SJSA1 (cell line): ENCODE results near the gene CHERP. TPM values are rescaled to one million over a fixed set of nuclear protein-coding genes. Genes with fewer than 3 reads are reported as not detected.
"Not testable (repeated sequence)": the region's sequence is repeated elsewhere in the genome, so short reads cannot be mapped to it uniquely, and the experiment has no call there.

Experiments used
- DNase-seq, 2 experiments: peaks; one replicate each; pipeline ENCODE4 v3.0.0-alpha.2; 2015 to 2020; ENCODE audit warnings: low spot score in 2 of 2, low read depth in 1 of 2
- H3K27ac ChIP-seq: fragments of 250-450 bp; sonication (Bioruptor Pico); 2 replicates; pipeline ENCODE4 v1.5.1; 2020; ENCODE audit warnings: mild to moderate bottlenecking, moderate library complexity
- H3K27me3 ChIP-seq: fragments of 250-450 bp; sonication (Bioruptor Pico); replicated peaks from 2 replicates; pipeline ENCODE4 v1.5.1; 2020; ENCODE audit warnings: mild to moderate bottlenecking, moderate library complexity
- H3K36me3 ChIP-seq: fragments of 250-450 bp; sonication (Bioruptor Pico); 2 replicates; pipeline ENCODE4 v1.5.1; 2020; ENCODE audit warnings: mild to moderate bottlenecking
- H3K4me1 ChIP-seq: fragments of 250-450 bp; sonication (Bioruptor Pico); replicated peaks from 2 replicates; pipeline ENCODE4 v1.6.1; 2021; ENCODE audit warnings: mild to moderate bottlenecking
- H3K4me3 ChIP-seq: fragments of 250-450 bp; sonication (Bioruptor Pico); 2 replicates; pipeline ENCODE4 v1.5.1; 2020; ENCODE audit warnings: mild to moderate bottlenecking
- H3K9me3 ChIP-seq: fragments of 250-450 bp; sonication (Bioruptor Pico); replicated peaks from 2 replicates; pipeline ENCODE4 v1.5.1; 2020; ENCODE audit warnings: mild to moderate bottlenecking
- total RNA-seq: library from RNA; depleted of rRNA; stranded (reverse); fragments of >200 nt; shearing (Covaris generic); gene quantifications from 2 replicates; pipeline ENCODE4 v1.2.3, GENCODE V29; 2014

Gene CHERP
- total RNA-seq, 1 experiment from 2014 or later, result 3.8 TPM

DNA sequence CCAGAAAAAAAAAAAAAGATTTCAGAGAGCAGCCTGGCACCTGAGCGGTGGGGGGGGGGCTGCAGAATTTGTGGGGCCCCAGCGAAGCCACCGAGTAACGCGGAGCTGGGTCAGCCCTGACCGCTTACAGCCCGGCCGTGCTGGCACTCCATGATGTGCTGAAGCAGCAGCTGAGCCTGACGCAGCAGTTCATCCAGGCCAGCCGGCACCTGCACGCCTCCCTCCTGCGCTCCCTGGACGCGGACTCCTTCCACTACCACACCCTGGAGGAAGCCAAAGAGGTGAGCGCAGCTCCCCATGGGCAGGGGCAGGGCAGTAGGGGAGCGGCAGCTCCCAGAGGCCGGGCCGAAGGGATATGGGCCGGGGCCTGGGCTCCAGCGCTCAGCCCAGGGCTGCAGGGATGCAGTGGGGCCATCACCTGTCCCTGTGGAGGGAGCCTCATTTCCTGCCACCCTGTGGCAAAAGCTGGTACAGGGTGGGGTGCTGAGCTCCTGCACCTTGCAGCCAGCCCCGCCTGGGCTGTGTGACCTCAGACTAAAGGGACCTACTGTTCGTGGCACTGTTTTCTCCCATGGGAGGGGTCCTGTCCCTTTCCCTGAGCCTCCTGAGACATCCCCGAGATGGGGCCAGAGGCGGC, 27.7 kb downstream of the CHERP start:
- no peak for DNase-seq
- Histone ChIP-seq H3K27me3 (no peaks in the 10 kb centered on the region), H3K4me3 (no peak overlapping the region), H3K27ac (no peak overlapping the region), H3K36me3 (peaks cover 41% of the 10 kb centered on the region), H3K4me1 (no peaks in the 10 kb centered on the region), H3K9me3 (no peaks in the 10 kb centered on the region)

DNA sequence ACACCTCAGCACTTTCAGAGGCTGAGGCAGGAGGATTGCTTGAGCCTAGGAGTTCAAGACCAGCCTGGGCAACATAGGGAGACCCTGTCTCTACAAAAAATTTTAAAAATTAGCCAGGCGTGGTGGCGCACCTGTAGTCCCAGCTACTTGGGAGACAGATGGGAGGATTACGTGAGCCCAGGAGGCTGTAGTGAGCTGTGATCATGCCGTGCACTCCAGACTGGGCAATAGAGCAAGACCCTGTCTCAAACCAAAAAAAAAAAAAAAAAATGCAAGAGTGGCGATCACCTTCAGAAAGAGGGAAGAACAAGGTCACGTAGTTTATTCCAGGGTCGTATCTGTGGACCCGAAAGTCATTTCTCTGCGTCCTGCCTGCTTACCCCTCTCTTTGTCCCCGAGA, 29.6 kb downstream of the CHERP start:
- H3K4me3 ChIP-seq, H3K4me1 ChIP-seq: not testable (repeated sequence)

DNA sequence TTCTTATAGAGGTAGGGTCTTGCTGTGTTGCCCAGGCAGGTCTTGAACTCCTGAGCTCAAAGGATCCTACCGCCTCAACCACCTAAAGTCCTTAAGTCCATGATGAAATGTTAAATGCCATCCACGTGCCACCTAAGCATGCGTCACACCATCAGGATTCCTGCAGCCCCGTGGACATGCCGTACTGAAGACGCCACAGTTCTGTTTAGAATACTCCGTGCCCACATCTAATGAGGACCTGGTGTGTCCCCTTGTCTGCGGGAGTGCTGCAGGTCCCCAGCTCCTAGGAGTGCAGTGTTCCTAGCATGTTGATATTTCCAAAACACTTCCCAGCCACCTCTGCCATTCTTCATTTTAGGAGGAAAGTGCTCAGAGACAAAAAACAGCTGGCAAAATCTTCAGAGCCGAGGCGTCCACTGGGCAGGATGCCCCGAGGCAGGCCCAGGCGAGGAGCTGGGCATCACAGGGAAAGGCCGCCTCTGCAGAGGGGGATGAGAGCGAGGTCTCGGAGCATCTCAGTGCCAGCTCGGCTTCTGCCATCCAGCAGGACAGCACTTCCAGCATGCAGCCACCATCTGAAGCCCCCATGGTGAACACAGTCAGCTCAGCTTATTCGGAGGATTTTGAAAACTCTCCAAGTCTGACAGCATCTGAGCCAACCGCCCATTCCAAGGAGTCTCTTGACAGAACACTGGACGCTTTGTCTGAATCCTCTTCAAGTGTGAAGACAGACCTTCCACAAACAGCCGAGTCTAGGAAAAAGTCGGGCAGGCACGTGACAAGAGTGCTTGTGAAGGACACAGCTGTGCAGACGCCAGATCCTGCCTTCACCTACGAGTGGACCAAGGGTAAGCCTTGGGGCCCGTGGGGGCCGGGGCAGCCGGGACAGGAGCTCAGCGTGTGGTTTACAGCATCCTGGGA, 32.8 kb downstream of the CHERP start:
- Histone ChIP-seq H3K4me3 (no peak overlapping the region), H3K36me3 (peaks cover 10% of the 10 kb centered on the region; the same call in 1 of the 2 replicates), H3K27ac (no peak overlapping the region), H3K4me1 (no peaks in the 10 kb centered on the region), H3K9me3 (no peaks in the 10 kb centered on the region), H3K27me3 (no peaks in the 10 kb centered on the region)
- no peak for DNase-seq

More for the DNA sequence above, 29.6 kb downstream of the CHERP start:
- peaks cover 25% of the 10 kb centered on the region for H3K36me3 ChIP-seq
- not testable (repeated sequence) for H3K9me3 ChIP-seq, H3K27ac ChIP-seq, DNase-seq, H3K27me3 ChIP-seq

DNA sequence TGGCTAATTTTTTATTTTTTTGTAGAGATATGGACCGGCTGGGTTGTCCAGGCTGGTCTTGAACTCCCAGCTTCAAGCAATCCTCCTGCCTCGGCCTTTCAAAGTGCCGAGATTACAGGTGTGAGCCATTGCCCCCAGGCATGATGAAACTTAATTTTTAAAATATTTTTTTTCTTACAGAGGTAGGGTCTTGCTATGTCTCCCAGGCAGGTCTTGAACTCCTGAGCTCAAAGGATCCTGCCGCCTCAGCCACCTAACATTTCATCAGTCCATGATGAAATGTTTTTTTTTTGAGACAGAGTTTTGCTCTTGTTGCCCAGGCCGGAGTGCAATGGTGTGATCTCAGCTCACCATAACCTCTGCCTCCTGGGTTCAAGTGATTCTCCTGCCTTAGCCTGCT, 33.7 kb downstream of the CHERP start:
- DNase-seq, result no peak
- H3K27ac ChIP-seq, result no peak overlapping the region
- H3K4me3 ChIP-seq, result no peak overlapping the region
- H3K36me3 ChIP-seq, result peaks cover 11% of the 10 kb centered on the region
- H3K4me1 ChIP-seq, result no peaks in the 10 kb centered on the region
- H3K27me3 ChIP-seq, result no peaks in the 10 kb centered on the region
- H3K9me3 ChIP-seq, result no peaks in the 10 kb centered on the region

DNA sequence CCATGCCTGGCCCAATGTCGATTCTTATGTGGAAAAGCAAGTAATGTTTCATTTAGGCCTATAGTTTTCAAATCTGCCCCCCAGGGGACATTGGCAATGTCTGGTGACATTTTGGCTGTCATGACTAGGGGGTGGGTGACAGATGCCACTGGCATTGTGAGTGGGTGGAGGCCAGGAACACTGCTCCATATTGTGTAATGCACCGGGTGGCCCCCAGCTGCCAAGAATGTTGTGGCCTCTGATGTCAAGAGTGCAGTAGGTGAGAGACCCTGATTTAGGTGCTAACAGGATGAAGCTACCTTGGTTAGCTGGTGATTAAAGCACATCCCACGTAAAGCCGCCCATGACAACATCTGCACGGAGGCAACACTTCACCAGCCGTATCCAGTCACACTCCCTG, 35.3 kb downstream of the CHERP start:
- Histone ChIP-seq H3K27ac (no peak overlapping the region), H3K27me3 (no peaks in the 10 kb centered on the region), H3K36me3 (peaks cover 14% of the 10 kb centered on the region), H3K4me1 (no peaks in the 10 kb centered on the region), H3K4me3 (no peak overlapping the region), H3K9me3 (no peaks in the 10 kb centered on the region)
- no peak for DNase-seq

DNA sequence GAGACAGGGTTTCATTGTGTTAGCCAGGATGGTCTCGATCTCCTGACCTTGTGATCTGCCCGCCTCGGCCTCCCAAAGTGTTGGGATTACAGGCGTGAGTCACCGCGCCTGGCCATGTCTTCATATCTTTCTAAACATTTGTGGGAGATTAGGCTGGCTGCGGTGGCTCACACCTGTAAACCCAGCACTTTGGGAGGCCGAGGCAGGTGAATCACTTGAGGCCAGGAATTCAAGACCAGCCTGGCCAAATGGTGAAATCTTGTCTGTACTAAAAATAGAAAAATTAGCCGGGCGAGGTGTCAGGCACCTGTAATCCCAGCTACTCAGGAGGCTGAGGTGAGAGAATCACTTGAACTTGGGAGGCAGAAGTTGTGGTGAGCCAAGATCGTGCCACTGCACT, 36.1 kb downstream of the CHERP start:
- H3K36me3 ChIP-seq, result peaks cover 14% of the 10 kb centered on the region
- not testable (repeated sequence) for H3K27ac ChIP-seq

DNA sequence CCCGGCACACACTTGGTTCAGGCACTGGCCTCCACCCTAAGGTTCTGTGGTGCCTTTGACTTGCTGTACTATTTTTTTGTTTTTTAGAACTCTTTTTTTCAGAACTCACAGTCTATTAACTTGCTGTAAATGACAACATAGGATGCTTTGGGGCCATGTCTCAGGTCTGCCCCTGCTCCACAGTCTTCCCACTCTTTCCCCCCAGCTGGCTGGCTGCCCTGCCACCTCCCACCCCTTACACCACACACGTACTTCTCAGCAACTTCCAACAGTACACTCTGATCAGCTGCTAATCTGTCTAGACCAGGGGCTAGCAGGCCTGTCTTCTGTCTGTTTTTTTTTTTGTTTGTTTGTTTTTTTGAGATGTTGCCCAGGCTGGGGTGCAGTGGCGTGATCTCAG, 38.0 kb downstream of the CHERP start:
- no peak for DNase-seq
- Histone ChIP-seq H3K27ac (no peak overlapping the region), H3K4me3 (no peak overlapping the region), H3K27me3 (no peaks in the 10 kb centered on the region), H3K36me3 (peaks cover 11% of the 10 kb centered on the region), H3K9me3 (no peaks in the 10 kb centered on the region), H3K4me1 (no peaks in the 10 kb centered on the region)

More for the DNA sequence above, 36.1 kb downstream of the CHERP start:
- not testable (repeated sequence) for H3K9me3 ChIP-seq, H3K4me3 ChIP-seq, DNase-seq, H3K27me3 ChIP-seq, H3K4me1 ChIP-seq

DNA sequence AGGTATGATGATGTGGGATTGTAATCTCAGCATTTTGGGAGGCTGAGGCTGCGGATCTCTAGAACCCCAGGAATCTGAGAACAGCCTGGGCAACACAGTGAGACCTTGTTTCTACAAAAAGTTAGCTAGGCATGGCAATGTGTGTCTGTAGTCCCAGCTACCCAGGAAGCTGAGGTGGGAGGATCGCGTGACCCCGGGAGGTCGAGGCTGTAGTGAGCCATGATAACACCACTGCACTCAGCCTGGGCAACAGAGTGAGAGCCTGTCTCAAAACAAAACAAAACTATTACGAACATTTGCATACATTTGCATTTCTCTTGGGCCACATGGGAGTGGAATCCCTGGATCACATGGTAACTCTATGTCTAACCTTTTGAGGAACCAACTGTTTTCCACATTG, 44.4 kb downstream of the CHERP start:
- Histone ChIP-seq H3K9me3 (no peaks in the 10 kb centered on the region), H3K27me3 (no peaks in the 10 kb centered on the region), H3K4me1 (peaks cover 13% of the 10 kb centered on the region), H3K36me3 (no peaks in the 10 kb centered on the region), H3K4me3 (no peak overlapping the region), H3K27ac (no peak overlapping the region)
- no peak for DNase-seq

DNA sequence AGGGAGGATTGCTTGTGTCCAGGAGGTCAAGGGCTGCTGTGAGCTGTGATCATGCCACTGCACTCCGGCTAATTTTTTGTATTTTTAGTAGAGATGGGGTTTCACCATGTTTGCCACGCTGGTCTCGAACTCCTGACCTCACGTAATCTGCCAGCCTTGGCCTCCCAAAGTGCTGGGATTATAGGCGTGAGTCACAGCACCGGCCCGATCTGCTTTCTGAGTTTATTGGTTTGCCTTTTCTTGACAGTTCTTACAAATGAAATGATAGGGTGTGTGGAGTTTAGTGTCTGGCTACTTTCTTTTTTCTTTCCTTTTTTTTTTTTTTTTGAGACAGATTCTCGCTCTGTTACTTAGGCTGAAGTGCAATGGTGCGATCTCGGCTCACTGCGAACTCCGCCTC, 45.2 kb downstream of the CHERP start:
- no peak for DNase-seq
- no peaks in the 10 kb centered on the region for H3K9me3 ChIP-seq
- H3K27ac ChIP-seq, result no peak overlapping the region
- peak overlapping the region; percentile 57 for H3K4me3 ChIP-seq
- H3K27me3 ChIP-seq, result no peaks in the 10 kb centered on the region
- H3K4me1 ChIP-seq, result peaks cover 13% of the 10 kb centered on the region
- H3K36me3 ChIP-seq, result no peaks in the 10 kb centered on the region

DNA sequence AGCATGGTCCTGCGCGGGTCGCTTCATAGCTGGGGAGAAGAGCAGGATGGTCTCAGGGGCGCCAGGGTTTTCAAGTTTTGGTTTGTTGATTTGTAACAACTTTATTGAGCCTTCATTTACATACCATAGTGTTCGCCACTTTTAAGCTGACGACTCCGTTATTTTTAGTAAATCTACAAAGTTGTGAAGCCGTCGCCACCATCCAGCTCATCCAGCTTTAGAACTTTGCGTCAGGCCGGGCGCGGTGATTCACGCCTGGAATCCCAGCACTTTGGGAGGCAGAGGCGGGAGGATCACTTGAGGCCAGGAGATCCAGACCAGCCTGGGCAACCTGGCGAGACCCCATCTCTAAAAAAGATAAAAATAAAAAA, 45.6 kb downstream of the CHERP start:
- Histone ChIP-seq H3K27ac (peak overlapping the region; percentile 57), H3K4me3 (peak overlapping the region; percentile 57), H3K27me3 (no peaks in the 10 kb centered on the region), H3K36me3 (no peaks in the 10 kb centered on the region), H3K9me3 (no peaks in the 10 kb centered on the region), H3K4me1 (peaks cover 13% of the 10 kb centered on the region)
- DNase-seq, result no peak

DNA sequence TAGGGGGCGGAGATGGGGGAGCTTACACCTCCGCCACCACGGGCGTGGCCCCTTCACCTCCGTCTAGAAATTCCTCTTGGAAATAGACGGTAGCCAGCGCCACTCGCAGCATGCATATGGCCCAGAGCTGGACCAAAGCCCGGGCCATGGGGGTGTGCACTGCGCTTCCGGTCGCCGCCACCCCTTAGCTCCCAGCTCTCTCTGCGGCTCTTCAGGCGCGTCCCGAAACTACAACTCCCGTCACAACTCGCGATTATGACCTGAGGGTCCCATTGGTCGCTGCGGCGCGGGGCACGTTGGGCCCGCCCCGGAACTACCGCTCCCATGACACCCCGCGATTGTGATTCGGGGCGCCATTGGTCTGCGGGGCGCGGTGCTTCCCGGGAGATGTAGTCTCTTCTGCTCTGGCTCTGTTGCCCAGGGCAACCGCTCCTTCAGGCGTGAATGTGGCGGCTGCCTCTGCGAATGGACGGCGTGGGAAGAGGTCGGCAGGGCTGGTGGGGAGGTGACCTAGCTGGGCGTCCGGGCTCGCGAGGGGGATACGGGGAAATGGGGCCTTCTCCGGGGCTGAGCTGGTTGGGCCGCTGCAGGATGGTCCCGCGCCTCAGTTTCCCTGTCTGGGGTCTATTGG, 46.1 kb downstream of the CHERP start, which contains the start of the genes C19orf44 and CALR3:
Gene C19orf44 (plus strand): TSS at position 413 of the 631 bp plus-strand sequence. CDS start 4,399 bp downstream, outside the sequence.
Gene CALR3 (minus strand): TSS at position 186 of the 631 bp plus-strand sequence. CDS start 38 bp downstream, at position 148.
- peak; percentile 97 to 98 for DNase-seq
- Histone ChIP-seq H3K4me1 (peaks cover 13% of the 10 kb centered on the region), H3K27ac (peak within 1 kb of the TSS; percentile 57), H3K9me3 (no peaks in the 10 kb centered on the region), H3K27me3 (no peaks in the 10 kb centered on the region), H3K4me3 (peak within 1 kb of the TSS; percentile 57), H3K36me3 (no peaks in the 10 kb centered on the region)

DNA sequence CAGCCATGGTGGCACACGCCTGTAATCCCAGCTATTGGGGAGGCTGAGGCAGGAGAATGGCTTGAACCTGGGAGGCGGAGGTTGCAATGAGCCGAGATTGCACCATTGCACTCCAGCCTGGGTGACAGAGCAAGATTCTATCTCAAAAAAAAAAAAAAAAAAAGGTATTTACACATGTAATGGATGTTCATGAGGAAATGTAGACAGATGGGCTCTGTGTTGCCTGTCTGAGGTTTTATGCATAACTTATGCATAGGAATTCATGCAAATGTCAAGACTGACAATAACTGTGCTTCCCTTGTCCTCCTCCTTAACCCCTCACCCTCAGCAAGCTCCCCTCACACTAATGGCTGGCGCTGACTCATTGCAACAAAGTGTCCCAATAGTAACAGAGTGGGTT, 55.8 kb downstream of the CHERP start:
- H3K27me3 ChIP-seq, H3K27ac ChIP-seq, DNase-seq, H3K36me3 ChIP-seq, H3K9me3 ChIP-seq, H3K4me3 ChIP-seq, H3K4me1 ChIP-seq: not testable (repeated sequence)

DNA sequence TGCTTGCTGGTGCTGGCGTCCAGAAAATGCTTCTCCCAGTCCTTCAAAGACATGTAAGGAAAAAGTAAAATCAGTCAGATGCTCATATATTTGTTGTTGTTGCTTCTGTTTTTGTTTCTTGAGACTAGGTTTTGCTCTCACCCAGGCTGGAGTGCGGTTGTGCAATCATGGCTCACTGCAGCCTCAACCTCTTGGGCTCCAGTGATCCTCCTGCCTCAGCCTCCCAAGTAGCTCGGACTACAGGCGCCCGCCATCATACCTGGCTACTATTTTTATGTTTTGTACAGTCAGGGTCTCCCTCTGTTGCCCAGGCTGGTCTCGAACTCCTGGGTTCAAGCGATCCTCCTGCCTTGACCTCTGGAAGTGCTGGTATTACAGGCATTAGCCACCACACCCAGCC, 59.5 kb downstream of the CHERP start:
- H3K27me3 ChIP-seq, result no peaks in the 10 kb centered on the region
- no peaks in the 10 kb centered on the region for H3K4me1 ChIP-seq
- no peaks in the 10 kb centered on the region for H3K9me3 ChIP-seq
- H3K27ac ChIP-seq, result no peak overlapping the region
- DNase-seq, result no peak
- no peak overlapping the region for H3K4me3 ChIP-seq
- no peaks in the 10 kb centered on the region for H3K36me3 ChIP-seq

DNA sequence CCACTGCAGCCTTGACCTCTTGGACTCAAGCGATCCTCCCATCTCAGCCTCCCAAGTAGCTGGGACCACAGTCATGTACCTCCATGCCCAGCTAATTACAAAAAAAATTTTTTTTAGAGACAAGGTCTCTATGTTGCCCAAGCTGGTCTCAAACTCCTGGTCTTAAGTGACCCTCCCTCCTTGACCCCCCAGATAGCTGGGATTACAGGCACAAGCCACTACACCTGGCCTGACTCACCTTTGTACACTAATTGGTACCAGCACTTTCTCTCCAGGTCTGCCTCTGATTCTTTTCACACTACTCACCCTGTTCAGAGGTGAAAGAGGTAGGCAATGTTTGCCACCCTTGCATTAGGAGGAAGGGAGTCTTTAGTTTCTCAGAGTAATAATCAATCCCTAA, 64.9 kb downstream of the CHERP start:
- H3K9me3 ChIP-seq, result no peaks in the 10 kb centered on the region
- peaks cover 17% of the 10 kb centered on the region for H3K4me1 ChIP-seq
- DNase-seq, result no peak
- no peak overlapping the region for H3K4me3 ChIP-seq
- no peaks in the 10 kb centered on the region for H3K27me3 ChIP-seq
- no peak overlapping the region for H3K27ac ChIP-seq
- no peaks in the 10 kb centered on the region for H3K36me3 ChIP-seq
